Esophagus squamous epithelium (tissue), 5 donors: ENCODE measurements around the gene HIF1A. TPM values are rescaled to one million over a fixed set of nuclear protein-coding genes. Genes with fewer than 3 reads are reported as not detected.

Experiments used
- DNase-seq: peaks from one replicate; lab custom pipeline; 2025; lab: John Stamatoyannopoulos, UW
- H3K27ac ChIP-seq, 4 donors: fragments of 200-600 bp; sonication (generic); one replicate each; pipeline ENCODE4 v1.5.1; 2016 to 2019; ENCODE audit warnings: mild to moderate bottlenecking in 1 of 4
- H3K27me3 ChIP-seq, 4 donors: fragments of 200-600 bp; sonication (generic); 1 replicate in 3 of 4; 2 replicates in 1 of 4; pipeline versions ENCODE4 v1.5.1 to v1.6.0; 2017 to 2021; ENCODE audit warnings: antibody characterized with exemption in 1 of 4
- H3K36me3 ChIP-seq, 3 donors: fragments of 200-600 bp; sonication (generic); one replicate each; pipeline ENCODE4 v1.5.1; 2016 to 2019
- H3K4me1 ChIP-seq, 3 donors: fragments of 200-600 bp; sonication (generic); one replicate each; pipeline ENCODE4 v1.5.1; 2017 to 2019
- H3K4me3 ChIP-seq, 4 donors: fragments of 200-600 bp; sonication (generic); 1 replicate in 3 of 4; 2 replicates in 1 of 4; pipeline ENCODE4 v1.5.1; 2016 to 2019; ENCODE audit warnings: mild to moderate bottlenecking in 2 of 4, moderate library complexity in 1 of 4
- H3K9me3 ChIP-seq, 3 donors: fragments of 200-600 bp; sonication (generic); one replicate each; pipeline ENCODE4 v1.5.1; 2016 to 2019
- CTCF ChIP-seq, 6 experiments: fragments of 450-650 bp in 4 of 6; fragments of 200-600 bp in 2 of 6; sonication (generic) in 2 of 6; IDR thresholded peaks; one replicate each; pipeline ENCODE4 v1.5.1; 2016 to 2019; ENCODE audit warnings: antibody characterized with exemption in 6 of 6, mild to moderate bottlenecking in 4 of 6, moderate library complexity in 4 of 6
- POLR2A ChIP-seq, 4 donors: fragments of 450-650 bp; IDR thresholded peaks; one replicate each; pipeline ENCODE4 v1.6.1; 2017; ENCODE audit warnings: antibody characterized with exemption in 4 of 4, mild to moderate bottlenecking in 4 of 4, moderate library complexity in 3 of 4
- WGBS, 2 donors: methylation state at CpG; one replicate each; pipeline ENCODE4 v1.1.5; 2018; 5-methylcytosine and 5-hydroxymethylcytosine counted together
- intact Hi-C: fragments of 100-400 bp; cut with DNase I; formaldehyde crosslinking; loops from one replicate; pipeline ENCODE4 v1.15.0; 2022
- total RNA-seq, 4 donors: library from RNA; depleted of rRNA; stranded (reverse); fragments of >200 nt; gene quantifications; one replicate each; pipeline ENCODE4 v1.1.0, GENCODE V29; 2016
- donor health status: DM: yes; HTN: yes; CAD: no.

Gene HIF1A
- total RNA-seq, 4 donors from 2014 or later, result 108 to 199 (median 127) TPM

- Histone ChIP-seq H3K9me3 (no peaks in the 10 kb centered on the region), H3K4me1 (peaks cover 0 to 57% (median 30%) of the 10 kb centered on the region in 3 donors), H3K4me3 (no peak overlapping the region), H3K27ac (peak overlapping the region; percentile 65 to 82 (median 74)), H3K27me3 (no peaks in the 10 kb centered on the region), H3K36me3 (no peaks in the 10 kb centered on the region)
- TF ChIP-seq POLR2A (IDR thresholded peaks at IDR 0.05) (peak in 1 of 4 donors; percentile 15), CTCF (IDR thresholded peaks at IDR 0.05) (no peak)
- DNase-seq, result no peak
- WGBS, 2 donors, result 70 to 85% methylated on average over 8 to 12 of the region's 13 CpGs
- intact Hi-C loops, result no loop called here
Measured at GRCh38 chr14:61662437-61663311, 32.6 kb upstream of the HIF1A start.

DNA sequence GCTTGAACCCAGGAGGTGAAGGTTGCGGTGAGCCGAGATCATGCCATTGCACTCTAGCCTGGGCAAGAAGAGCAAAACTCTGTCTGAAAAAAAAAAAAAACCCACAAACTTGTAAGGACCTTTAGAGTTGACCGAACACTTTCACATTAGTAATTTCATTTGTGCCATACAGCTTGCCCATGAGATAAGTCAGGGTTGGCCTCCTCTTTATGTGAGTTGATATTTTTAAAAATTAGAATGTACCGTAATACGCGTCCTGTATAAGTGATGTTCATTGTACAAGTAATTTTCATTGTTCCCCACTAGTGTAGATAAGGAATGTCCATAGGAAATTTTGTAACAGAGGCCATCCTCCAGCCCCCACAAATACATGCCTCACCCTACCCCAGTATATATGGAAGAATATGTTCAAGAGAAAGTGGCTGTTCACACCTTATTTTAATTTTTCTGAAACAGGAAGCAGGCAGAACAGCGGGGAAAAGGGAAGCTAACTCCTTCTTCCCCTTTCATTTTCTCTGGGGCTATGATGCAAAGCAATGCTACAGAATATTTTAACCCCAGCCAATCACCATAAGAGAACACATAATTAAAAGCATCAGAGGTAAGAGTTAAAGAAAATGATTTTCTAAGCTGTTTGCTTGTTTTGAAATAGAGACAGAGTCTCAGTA lies 31.9 kb upstream of the HIF1A start:
- no peaks in the 10 kb centered on the region for H3K36me3 ChIP-seq
- H3K4me1 ChIP-seq, result peaks cover 0 to 65% (median 38%) of the 10 kb centered on the region in 3 donors
- no peaks in the 10 kb centered on the region for H3K9me3 ChIP-seq
- no peak for TF ChIP-seq POLR2A (IDR thresholded peaks at IDR 0.05)
- no peak for TF ChIP-seq CTCF (IDR thresholded peaks at IDR 0.05)
- peak overlapping the region; percentile 65 to 82 (median 74) for H3K27ac ChIP-seq
- WGBS, 2 donors, result 70 to 74% methylated on average over 7 of the region's 7 CpGs
- no peak for DNase-seq
- no peaks in the 10 kb centered on the region for H3K27me3 ChIP-seq
- no peak overlapping the region for H3K4me3 ChIP-seq
- intact Hi-C loops, result no loop called here

GRCh38 chr14:61668282-61668681 lies 27.0 kb upstream of the HIF1A start:
- Histone ChIP-seq H3K4me1 (peaks cover 0 to 35% (median 13%) of the 10 kb centered on the region in 3 donors), H3K36me3 (no peaks in the 10 kb centered on the region), H3K9me3 (no peaks in the 10 kb centered on the region), H3K4me3 (no peak overlapping the region), H3K27ac (peak overlapping the region in 3 of 4 donors; percentile 52 to 70 (median 55)), H3K27me3 (no peaks in the 10 kb centered on the region)
- 41 to 67% methylated on average over 1 of the region's 1 CpG for WGBS, 2 donors
- no peak for DNase-seq
- intact Hi-C loops, result no loop called here
- TF ChIP-seq POLR2A (IDR thresholded peaks at IDR 0.05), result no peak
- TF ChIP-seq CTCF (IDR thresholded peaks at IDR 0.05), result no peak

GRCh38 chr14:61670576-61670975 lies 24.7 kb upstream of the HIF1A start:
- Histone ChIP-seq H3K27me3 (no peaks in the 10 kb centered on the region), H3K4me1 (peaks cover 0 to 26% (median 13%) of the 10 kb centered on the region in 3 donors), H3K36me3 (no peaks in the 10 kb centered on the region), H3K27ac (no peak overlapping the region), H3K4me3 (no peak overlapping the region), H3K9me3 (no peaks in the 10 kb centered on the region)
- no peak for DNase-seq
- 69 to 71% methylated on average over 7 of the region's 7 CpGs for WGBS, 2 donors
- intact Hi-C loops, result no loop called here
- TF ChIP-seq POLR2A (IDR thresholded peaks at IDR 0.05) (no peak), CTCF (IDR thresholded peaks at IDR 0.05) (no peak)

- Histone ChIP-seq H3K27ac (peak overlapping the region in 3 of 4 donors; percentile 5 to 17 (median 13)), H3K36me3 (no peaks in the 10 kb centered on the region), H3K4me1 (peaks cover 0 to 26% (median 13%) of the 10 kb centered on the region in 3 donors), H3K4me3 (no peak overlapping the region), H3K9me3 (no peaks in the 10 kb centered on the region), H3K27me3 (no peaks in the 10 kb centered on the region)
- WGBS, 2 donors, result 59 to 62% methylated on average over 3 of the region's 3 CpGs
- TF ChIP-seq POLR2A (IDR thresholded peaks at IDR 0.05), result no peak
- no peak for TF ChIP-seq CTCF (IDR thresholded peaks at IDR 0.05)
- intact Hi-C loops, result no loop called here
- DNase-seq, result no peak
Measured at GRCh38 chr14:61671082-61671481, 24.2 kb upstream of the HIF1A start.
